GM12865 (cell line): ENCODE measurements around the gene MRLN.
"Not testable (repeated sequence)": the region's sequence is repeated elsewhere in the genome, so short reads cannot be mapped to it uniquely, and the experiment has no call there.

Experiments
- DNase-seq: peaks from one replicate; pipeline ENCODE4 v3.0.0; 2010; ENCODE audit warnings: low read depth
- H3K4me3 ChIP-seq: 2 replicates; pipeline ENCODE4 v1.5.1; 2011; ENCODE audit warnings: mild to moderate bottlenecking, low read depth, low read length, control low read depth
- TF ChIP-seq, protein P1 (sequence below): IDR thresholded peaks from 2 replicates; pipeline ENCODE4 v1.5.1; 2011; ENCODE audit warnings: low read length, control low read depth, low read depth, inconsistent platforms; ENCODE audit not compliant: insufficient read depth; ENCODE audit errors: missing control alignments

MRLN gene

DNA sequence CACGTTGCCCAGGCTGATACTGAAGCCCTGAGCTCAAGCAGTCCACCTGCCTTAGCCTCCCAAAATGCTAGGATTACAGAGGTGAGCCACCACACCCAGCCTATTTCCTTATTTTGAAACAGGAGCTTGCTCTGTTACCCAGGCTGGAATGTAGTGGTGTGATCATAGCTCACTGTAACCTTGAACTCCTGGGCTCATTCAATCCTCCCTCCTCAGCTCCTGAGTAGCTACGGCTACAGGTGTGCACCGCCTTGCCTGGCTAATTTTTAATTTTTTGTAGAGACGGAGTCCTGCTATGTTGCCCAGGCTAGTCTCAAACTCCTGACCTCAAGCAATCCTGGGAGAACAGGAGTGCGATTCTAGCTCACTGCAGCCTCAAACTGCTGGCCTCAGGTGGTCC is 11.7 kb downstream of the MRLN start:
- H3K4me3 ChIP-seq = no peak overlapping the region
- no peak for DNase-seq
- TF ChIP-seq, protein P1, sequence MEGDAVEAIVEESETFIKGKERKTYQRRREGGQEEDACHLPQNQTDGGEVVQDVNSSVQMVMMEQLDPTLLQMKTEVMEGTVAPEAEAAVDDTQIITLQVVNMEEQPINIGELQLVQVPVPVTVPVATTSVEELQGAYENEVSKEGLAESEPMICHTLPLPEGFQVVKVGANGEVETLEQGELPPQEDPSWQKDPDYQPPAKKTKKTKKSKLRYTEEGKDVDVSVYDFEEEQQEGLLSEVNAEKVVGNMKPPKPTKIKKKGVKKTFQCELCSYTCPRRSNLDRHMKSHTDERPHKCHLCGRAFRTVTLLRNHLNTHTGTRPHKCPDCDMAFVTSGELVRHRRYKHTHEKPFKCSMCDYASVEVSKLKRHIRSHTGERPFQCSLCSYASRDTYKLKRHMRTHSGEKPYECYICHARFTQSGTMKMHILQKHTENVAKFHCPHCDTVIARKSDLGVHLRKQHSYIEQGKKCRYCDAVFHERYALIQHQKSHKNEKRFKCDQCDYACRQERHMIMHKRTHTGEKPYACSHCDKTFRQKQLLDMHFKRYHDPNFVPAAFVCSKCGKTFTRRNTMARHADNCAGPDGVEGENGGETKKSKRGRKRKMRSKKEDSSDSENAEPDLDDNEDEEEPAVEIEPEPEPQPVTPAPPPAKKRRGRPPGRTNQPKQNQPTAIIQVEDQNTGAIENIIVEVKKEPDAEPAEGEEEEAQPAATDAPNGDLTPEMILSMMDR = no peak

DNA sequence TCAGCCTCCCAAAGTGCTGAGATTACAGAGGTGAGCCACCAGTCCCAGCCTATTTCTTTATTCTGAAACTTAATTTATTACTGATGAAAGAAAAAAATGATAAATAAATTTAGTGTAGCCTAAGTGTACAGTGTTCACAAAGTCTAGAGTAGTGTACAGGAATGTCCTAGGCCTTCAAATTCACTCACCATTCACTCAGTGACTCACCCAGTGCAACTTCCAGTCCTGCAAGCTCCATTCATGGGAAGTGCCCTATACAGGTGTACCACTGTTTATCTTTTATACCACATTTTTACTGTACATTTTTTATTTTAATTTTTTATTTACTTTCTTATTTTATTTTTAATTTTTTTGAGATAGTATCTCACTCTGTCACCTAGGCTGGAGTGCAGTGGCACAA is 12.2 kb downstream of the MRLN start:
- H3K4me3 ChIP-seq = no peak overlapping the region
- TF ChIP-seq, protein P1 = no peak
- DNase-seq = no peak

DNA sequence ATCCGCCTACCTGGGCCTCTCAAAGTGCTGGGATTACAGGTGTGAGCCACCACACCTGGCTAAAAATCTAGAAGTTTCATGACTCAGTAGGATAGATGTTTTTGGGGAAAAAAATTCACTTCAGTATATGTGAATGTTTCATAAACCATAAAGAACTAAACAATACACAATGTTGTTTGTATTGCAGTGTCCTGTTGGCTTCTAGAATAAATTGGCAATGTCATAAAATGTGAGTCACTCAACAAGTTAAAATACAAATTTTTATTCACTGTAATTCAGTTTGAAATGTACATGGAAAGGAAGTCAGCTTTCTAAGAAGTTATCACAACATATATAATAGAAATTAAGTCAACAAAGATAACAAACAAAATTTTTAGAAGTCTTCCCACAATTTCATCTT is 16.5 kb downstream of the MRLN start:
- H3K4me3 ChIP-seq = no peak overlapping the region
- no peak for DNase-seq
- TF ChIP-seq, protein P1 = no peak

DNA sequence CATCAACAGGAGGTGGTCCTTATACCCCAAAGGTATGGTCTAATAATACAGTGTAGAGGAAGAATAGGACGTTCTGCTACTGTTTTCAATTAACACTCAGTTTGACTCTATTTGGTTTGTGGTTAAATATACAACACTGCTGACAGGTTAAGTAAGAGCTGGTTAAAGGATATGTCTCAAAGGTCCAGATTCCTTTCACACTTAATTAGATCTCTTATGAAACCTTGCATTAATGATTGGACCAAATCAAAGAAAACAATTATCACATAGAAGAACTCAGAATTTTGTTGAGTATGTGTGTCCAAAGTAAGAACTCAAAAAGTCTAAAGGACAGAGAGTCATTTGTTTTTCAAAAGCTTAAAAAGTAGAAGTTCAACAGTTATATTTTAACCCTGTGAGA is 18.0 kb downstream of the MRLN start:
- no peak for DNase-seq
- no peak overlapping the region for H3K4me3 ChIP-seq
- TF ChIP-seq, protein P1 = no peak

DNA sequence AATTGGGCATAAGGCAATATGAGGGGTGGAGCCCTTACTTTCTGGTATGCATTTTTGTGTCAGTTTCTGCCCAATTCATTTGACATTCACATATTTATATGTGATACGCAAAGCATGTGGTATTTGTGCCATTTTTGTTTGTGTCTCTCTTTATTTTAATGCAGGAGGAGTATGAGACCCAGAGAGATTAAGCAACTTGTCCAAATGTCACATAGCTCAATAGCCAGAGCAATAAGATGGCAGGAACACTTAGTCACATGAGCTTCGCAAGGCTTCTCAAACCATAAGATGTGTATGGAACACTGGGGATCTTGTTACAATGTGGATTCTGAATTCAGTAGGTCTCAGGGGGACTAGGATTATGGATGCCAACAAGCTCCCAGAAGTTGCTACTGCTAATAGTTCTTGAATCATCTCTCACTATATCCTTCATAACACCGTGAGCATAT is 19.2 kb downstream of the MRLN start:
- TF ChIP-seq, protein P1 = no peak
- H3K4me3 ChIP-seq = no peak overlapping the region
- DNase-seq = no peak

DNA sequence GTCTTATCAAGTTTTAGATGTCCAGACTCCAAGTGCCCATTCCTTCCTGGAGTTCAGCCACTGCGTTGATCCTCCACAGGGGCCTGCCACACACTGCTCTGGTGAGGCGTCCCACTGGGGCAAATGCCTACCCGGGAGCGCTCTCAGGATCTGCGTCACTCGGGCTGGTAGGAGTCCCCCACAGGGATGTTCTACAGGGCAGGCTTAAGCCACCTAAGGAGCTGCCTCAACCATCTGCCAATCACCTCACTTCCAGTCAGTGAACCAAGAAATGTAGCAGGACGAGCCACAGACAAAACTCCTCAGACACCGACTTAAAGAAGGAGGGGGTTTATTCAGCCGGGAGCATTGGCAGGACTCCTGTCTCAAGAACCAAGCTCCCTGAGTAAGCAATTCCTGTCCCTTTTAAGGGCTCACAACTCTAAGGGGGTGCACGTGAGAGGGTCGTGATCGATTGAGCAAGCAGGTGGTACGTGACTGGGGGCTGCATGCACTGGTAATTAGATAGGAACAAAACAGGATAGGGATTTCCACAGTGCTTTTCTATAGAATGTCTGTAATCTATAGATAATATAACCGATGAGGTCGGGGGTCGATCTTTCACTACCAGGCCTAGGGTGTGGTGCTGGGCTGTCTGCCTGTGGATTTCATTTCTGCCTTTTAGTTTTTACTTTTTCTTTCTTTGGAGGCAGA is 19.8 kb downstream of the MRLN start:
- DNase-seq, H3K4me3 ChIP-seq: not testable (repeated sequence)

DNA sequence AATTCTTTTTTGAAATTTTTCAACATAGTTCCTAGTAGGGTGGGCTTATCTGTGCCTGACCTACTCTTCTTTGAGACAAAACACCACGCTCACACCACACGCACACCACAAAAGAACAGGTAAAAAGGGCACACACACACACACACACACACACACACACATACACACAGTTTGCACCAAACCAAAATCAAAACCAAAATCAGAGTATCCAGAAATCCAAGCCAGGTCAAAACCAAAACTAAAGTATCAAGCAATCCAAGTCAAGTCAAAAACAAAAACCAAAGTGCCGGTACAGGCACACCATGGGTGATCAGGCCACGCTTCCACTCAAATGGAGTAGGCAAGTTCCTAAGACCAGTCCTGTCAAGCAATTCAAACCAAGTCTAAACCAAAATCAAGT is 20.4 kb downstream of the MRLN start:
- not testable (repeated sequence) for DNase-seq, H3K4me3 ChIP-seq

DNA sequence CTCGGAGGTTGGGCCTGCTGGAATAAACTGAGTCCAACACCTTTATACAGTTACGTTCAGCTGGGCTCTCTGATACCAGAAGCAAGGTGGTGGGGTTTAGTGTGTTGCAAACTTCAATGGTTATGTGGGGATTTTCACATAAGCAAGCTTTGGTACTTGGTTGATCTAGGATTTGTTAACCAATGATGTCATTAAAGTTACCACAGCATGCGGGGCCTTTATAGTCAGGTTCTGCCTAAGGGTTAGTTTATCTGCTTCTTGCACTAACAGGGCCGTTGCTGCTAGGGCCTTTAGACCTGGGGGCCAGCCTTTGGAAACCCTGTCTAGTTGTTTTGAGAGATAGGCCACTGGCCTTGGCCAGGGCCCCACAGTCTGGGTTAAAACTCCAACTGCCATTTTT is 24.1 kb downstream of the MRLN start:
- not testable (repeated sequence) for DNase-seq

More for the DNA sequence above, 24.1 kb downstream of the MRLN start:
- not testable (repeated sequence) for H3K4me3 ChIP-seq
